Measurements from ENCODE around the gene S100Z.
"Not testable (repeated sequence)": the region's sequence is repeated elsewhere in the genome, so short reads cannot be mapped to it uniquely, and the experiment has no call there.

S100Z gene

DNA sequence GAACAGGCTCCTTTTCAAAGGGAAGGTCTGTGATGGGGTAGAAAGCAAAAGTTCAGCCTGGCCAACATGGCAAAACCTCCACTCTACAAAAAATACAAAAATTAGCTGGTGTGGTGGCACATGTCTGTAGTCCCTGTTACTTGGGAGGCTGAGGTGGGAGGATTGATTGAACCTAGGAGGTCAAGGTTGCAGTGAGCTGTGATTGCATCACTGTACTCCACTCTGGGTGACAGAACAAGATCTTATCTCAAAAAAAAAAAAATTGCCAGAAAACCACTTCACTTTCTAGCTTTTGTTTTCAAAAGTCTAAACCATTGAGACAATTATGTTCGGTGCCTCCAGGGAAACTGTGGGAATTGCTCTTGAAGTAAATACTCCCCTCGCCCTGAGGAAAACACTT is 43.5 kb downstream of the S100Z start:
- DNase-seq: no peak

DNA sequence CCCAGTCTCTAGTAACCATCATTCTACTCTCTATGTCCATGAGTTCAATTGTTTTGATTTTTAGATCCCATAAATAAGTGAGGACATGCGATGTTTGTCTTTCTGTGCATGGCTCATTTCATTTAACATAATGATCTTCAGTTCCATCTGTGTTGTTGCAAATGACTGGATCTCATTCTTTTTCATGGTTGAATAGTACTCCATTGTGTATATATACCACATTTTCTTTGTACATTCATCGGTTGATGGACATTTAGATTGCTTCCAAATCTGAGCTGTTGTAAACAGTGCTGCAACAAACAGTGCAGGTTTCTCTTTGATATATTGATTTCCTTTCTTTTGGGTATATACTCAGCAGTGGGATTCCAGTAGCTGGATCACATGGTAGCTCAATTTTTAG is 46.4 kb downstream of the S100Z start:
- no peak for DNase-seq

GRCh38 chr5:76901522-76901921 is 51.7 kb downstream of the S100Z start:
- DNase-seq: no peak

GRCh38 chr5:76908166-76908565 is 58.4 kb downstream of the S100Z start:
- no peak for DNase-seq

GRCh38 chr5:76910344-76910933 is 60.6 kb downstream of the S100Z start:
- not testable (repeated sequence) for DNase-seq

DNA sequence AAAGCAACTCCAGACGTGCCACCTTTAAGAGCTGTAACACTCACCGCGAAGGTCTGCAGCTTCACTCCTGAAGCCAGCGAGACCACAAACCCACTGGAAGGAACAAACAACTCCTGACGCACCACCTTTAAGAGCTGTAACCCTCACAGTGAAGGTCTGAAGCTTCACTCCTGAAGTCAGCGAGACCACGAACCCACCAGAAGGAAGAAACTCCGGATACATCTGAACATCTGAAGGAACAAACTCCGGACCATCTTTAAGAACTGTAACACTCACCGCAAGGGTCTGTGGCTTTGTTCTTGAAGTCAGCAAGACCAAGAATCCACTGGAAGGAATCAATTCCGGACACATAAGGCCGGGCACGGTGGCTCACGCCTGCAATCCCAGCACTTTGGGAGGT is 64.9 kb downstream of the S100Z start:
- not testable (repeated sequence) for DNase-seq

- DNase-seq: no peak
These were observed 68.7 kb downstream of the S100Z start for GRCh38 chr5:76918539-76918938.

- DNase-seq: no peak
These were observed 70.7 kb downstream of the S100Z start for GRCh38 chr5:76920491-76920890.

DNA sequence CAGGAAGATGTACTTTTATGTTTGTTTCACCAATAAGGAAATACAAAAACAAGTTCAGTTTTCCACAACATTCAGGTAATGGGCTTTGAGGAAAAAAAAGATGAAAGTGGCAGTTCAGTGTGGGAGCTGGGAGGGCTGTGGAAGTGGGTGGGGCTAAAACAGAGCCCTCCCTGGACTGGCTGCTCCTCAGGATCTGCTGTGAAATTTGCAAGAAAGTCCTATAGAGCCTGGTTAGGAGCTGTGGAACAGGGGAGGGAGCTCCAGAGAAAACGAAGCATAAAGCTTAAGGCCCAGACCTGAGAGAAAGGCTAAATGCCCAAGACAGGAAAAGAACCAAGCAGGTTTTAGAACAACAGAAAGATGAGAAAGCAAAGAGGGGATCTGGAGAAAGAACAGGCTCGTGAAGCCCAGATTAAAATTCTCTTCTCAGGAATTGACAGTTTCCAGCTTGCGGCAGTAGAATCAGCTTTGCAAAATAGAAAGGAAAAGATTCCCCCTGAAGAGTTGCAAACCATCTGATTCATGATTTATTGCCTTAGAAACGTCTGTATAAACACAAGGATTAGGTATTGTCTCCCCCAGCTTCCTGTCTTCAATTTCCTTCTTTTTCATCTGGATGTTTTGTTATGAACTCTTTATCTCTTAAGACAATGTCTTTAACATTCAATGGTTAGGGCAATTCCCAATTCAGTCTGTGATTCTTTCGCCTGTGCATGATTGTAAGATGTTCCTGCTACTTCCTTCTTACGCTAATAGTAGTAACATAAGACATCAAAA is 76.7 kb downstream of the S100Z start:
- no peak for DNase-seq

DNA sequence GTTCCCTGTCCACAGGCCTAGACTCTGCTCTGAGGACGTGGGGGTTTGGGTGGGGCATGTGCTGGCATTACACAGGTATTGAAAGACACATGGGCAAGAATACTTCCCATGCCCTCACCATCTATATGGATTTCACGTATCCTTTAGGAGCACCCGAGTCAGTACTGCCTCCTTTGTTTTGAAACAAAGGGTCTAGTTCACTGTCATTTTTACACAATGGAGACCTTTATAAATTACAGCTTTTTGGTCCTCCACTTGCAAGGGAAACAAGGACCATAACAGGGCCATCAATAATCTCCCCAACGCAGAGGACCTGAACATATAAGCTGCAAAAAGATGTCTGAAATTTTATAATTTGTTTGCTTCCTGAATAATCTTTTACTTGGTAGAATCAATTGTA is 78.1 kb downstream of the S100Z start:
- DNase-seq: no peak

DNA sequence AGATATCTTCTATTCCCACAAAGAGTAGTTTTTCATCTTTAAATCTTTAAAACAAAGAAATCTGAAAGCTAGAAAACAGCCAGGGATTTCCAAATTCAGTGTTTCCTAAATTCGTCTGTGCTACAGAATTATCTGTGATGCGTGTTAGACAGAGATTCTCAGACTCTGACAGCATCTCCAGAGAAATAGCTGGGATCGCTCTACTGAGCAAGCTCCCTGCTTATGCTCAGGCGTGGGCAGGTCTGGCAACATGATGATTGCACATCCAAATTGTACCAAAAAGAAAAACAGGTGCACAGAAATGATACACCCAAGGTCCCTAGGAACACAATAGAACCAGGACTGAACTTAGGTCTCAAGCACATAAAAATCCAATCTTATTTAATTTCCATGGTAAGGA is 80.3 kb downstream of the S100Z start:
- no peak for DNase-seq

DNA sequence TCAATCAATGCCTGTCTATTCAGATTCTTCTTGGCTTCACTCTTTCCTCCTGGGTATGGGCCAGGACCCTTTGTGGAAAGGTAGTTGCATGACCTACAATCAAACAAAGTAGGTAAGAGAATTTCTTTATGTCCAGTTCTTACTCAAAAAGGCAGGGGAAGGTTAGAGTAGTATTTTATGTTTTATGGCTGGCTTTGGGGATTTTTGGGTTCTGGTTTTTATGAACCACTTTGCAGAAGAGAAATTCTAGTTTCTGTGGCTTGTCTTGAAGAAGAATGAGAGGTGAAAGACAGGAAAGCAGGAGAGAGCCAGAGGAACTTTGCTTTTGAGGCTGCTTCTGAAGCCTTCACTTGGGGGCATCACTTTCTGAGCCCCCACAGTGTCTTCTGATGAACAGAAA is 88.4 kb downstream of the S100Z start:
- no peak for DNase-seq

- DNase-seq: no peak
These were observed 91.2 kb downstream of the S100Z start for GRCh38 chr5:76941000-76941399.

DNA sequence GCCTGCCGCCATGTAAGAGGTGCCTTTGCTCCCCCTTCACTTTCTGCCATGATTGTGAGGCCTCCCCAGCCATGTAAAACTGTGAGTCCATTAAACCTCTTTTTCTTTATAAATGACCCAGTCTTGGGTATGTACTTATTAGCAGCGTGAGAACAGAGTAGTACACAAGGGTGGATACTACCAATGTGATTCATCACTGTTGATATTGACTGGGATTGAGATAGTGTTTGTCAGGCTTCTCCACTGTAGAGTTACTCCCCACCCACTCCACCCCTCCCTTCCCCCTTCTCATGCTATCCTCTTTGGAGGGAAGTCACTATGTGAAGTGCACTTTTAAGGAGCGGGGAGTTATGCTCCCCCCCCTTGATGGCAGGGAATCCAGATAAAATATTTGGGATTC is 91.6 kb downstream of the S100Z start:
- DNase-seq: no peak

GRCh38 chr5:76942581-76942980 is 92.8 kb downstream of the S100Z start:
- DNase-seq: peak; percentile 59

GRCh38 chr5:76943006-76943405 is 93.2 kb downstream of the S100Z start:
- no peak for DNase-seq

GRCh38 chr5:76944638-76945037 is 94.8 kb downstream of the S100Z start:
- no peak for DNase-seq

DNA sequence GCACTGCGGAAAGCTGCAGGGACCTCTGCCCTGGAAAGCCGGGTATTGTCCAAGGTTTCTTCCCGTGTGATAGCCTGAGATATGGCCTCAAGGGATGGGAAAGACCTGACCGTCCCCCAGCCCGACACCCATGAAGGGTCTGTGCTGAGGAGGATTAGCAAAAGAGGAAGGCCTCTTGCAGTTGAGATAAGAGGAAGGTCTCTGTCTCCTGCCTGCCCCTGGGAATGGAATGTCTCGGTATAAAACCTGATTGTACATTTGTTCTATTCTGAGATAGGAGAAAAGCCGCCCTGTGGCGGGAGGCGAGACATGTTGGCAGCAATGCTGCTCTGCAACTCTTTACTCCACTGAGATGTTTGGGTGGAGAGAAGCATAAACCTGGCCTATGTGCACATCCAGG is 95.4 kb downstream of the S100Z start:
- DNase-seq: not testable (repeated sequence)

DNA sequence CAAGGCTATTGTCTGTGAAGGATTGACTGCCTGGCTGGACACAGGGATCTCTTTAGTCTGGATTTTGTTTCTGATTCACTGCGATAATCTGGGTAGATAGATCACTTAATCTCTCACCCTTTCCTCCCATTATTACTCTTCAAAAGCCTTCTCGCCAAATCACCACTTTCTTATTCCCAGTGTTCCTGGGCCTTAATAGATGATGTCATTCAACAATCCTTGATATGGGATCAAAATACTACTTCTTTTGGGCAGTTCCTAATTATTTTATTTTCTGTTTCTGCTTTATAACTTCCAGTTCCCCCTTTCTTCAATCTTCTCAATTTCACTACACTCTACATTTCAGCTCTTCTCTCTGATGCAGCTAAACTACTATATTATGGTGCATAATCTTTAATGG is 96.3 kb downstream of the S100Z start:
- DNase-seq: no peak

GRCh38 chr5:76947082-76947503 is 97.3 kb downstream of the S100Z start:
- no peak for DNase-seq

- DNase-seq: no peak
These were observed 103.2 kb downstream of the S100Z start, which contains the start of gene CRHBP for GRCh38 chr5:76952795-76953536. Gene CRHBP, plus strand, starts transcription at chr5:76953045. Its CDS starts 90 bp downstream, at chr5:76953135.

DNA sequence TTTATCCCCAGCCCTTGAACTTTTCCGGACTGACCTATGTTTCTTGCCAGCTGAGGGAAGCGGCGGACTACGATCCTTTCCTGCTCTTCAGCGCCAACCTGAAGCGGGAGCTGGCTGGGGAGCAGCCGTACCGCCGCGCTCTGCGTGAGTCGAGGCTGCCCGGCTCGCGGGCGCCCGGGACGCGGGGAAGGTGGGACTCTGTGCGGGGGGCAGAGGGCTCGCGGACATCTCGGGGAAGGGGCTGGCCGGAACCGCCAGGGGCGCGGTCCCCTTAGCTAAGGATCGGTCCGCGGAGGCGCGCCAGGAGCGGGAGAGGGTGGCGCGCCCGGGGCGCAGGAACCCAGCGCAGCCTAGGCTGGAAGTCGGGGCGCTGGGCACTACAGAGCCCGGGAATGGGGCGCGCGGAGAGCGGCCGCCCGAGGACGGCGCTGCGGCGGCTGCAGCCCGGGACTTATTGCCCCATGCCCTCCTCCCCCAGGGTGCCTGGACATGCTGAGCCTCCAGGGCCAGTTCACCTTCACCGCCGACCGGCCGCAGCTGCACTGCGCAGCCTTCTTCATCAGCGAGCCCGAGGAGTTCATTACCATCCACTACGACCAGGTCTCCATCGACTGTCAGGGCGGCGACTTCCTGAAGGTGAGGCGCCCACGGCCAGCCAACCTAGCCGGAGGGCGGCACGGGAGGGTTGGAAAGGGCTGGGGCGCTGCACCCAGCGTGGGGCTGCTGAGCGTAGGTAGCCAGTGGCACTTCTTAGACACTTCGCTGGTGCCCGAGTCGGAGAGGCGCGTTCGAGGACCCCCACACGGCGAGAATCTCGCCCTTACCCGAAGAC is 104.0 kb downstream of the S100Z start:
- no peak for DNase-seq

DNA sequence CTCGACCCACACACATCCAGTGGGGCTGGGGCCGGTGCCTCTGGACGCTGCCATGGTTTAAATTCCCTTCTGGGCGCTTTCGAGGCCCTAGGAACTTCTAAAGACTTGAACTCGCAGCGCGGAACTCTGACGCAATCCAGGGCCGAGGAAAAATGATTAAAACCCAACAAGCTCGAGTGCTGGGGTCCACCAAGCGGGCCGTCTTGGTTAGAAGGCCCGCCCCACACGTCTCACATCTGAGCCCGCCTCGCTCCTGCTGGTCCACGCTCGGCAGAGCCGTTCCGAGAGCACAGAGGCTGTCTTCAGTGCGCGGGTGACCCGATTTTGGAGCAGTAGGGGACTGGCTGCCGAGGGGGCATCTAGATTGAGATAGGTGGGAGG is 104.6 kb downstream of the S100Z start:
- no peak for DNase-seq
